GM21381 (cell line): ENCODE measurements around the gene CALHM3.
"Not testable (repeated sequence)": the region's sequence is repeated elsewhere in the genome, so short reads cannot be mapped to it uniquely, and the experiment has no call there.

ENCODE experiments used
- ATAC-seq: cut with Tn5 transposase; IDR thresholded peaks from one replicate; pipeline ENCODE4 v1.9.1; 2021; ENCODE audit warnings: mild to moderate bottlenecking, moderate library complexity; ENCODE audit not compliant: unreplicated experiment

Gene CALHM3

DNA sequence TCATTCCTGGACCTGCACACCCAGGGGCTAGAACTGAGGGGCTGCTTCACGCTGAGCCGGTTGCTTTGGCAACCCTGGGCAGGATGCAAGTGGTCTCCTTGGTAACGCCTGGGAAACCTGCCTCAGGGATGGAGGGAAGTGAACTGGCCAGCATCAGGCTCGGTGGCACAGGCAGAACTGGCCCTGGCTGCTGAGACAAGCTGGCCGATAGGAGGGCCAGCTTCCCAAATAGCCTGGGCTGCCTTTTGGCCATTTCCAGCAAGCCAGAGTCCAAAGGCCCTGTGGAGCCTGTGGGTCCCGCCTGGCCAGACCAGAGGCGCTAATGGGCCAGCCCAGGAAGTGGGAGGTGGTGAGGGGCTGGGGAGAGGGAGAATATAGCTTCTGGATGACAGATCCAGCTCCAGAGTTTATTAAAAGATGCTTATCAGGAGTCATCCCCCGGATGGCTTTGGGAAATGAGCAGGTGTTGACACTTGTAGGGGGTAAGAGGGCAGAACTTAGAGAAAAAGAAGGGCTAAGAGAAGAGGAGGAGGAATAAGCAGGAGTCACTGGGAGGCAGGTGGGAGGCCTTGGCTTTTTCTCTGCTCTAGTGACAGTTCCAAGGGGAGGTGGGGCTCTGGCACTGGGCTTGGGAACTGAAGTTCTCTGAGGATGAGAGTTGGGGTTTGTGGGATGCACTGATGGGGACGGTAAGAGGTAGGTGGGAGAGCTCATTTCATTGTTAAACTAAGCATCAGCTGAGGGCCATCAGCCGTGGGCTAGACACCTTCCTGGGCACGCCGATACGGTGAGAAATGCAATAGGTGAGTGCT lies 24.0 kb upstream of the CALHM3 start:
- no peak for ATAC-seq

DNA sequence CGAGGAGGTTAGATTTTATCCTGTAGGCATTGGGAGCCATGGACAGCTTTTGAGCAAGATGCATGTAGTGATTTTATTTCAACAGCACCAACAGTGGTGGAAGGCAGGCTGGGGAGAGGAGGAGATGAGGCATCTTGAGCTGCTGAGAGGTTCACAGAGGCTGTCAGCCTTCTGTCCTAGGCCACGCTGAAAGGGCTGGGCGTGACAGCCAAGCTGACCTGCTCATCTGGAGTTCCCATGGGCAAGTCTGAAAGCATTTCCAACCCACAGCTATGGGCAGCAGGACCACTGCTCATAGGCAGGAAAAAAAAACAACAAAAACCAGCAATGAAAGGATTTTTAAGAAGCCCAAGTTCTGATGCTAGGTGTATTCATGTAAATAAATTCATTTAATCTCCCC lies 22.1 kb upstream of the CALHM3 start:
- ATAC-seq = no peak

DNA sequence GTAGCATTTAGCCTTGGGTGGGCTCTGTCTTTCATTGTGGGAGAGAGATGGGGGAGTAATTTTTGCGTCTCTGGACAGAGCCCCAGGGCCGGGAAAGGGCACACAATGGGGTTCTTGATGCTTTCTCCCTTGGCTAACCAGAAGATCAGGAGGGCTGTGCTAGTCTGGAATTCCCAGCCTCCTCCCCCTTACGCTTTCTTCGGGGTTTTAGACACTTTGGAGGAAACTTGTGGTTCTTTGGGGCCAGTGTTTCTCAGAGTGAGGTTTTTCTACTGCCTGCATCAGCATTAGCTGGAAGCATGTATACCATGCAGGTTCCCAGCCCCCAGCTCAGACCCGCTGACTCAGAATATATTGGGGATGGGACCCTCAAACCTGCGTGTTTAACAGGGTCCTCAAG lies 21.4 kb upstream of the CALHM3 start:
- ATAC-seq = no peak

DNA sequence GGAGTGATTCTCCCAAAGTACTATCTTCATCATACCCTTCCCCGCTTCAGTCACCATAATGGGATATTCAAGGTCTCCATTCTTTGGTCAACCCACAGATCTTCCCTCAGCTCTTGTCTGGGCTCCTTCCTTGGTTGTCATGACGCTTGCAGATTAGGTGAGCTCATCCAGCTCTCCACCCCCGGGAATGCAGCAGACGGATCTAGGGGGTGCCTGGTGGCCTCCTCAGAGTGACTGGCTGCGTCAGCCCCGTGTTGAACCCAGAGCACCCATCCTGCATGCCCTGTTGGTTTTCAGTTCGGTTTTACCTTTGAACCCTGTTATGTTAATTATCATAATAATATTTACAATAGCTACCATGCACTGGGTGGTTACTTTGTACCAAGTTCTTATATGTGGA lies 20.8 kb upstream of the CALHM3 start:
- no peak for ATAC-seq

DNA sequence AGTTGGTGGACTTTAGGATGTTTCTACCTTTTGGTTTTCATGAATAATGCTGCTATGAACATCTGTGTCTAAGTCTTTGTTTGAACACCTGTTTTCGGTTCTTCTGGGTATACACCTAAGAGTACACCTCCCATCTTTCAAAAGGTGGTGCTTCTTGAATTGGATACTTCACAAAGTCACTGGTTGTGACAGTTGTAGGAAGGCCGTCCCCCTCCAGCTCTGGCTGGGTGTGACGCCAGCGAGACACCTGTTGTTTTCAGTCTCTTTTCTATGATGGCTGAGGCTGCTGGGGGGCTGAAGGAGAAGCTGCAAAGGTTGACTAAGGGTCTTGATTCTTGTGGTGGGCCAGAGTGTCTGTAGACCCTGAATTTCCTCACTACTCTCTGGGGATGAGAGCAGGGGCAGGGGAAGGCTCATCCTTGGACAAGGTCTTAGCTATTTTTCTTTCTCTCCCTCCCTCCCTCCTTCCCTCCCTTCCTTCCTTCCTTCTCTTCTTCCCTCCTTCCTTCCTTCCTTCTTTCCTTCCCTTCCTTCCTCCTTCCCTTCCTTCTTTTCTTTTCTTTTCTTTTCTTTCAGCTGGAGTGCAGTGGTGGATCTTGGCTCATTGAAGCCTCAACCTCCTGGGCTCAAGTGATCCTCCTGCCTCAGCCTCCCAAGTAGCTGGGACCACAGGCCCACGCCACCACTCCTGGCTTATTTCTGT lies 20.0 kb upstream of the CALHM3 start:
- no peak for ATAC-seq

DNA sequence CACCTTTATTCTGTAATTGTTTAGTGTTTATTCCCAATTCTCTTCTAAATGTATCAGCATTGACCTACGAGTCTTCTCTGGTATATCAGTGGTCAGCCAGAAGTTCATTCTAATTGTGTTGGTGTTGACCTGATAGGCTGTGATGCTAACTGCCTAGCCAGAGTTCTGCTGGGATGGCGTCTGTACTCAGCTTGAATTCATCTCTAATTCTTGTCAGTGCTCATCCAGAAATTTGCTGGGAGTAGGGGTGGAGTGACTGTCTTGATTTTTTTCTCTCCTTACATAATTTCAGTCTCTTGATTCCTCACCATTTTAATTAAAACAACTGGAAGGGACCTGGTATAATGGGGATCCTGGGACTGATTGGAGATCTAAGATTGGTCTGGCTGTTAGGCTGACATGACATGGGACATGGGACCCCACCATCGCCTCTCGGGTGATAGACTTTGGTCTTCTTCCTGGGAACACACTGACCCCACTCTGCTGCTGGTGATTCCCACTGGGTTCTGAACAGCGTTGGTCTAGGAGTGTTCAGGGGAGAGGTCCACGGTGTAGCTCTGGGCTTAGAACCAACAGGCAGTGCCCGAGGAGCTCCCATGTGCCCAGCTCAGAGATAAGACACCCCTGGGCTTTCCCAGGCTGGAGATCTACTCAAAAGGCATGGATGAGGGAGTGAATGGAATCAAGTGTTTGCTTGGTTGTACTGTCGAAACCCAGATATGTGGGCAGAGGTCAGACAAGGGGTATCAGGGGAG lies 18.3 kb upstream of the CALHM3 start:
- ATAC-seq = no peak

DNA sequence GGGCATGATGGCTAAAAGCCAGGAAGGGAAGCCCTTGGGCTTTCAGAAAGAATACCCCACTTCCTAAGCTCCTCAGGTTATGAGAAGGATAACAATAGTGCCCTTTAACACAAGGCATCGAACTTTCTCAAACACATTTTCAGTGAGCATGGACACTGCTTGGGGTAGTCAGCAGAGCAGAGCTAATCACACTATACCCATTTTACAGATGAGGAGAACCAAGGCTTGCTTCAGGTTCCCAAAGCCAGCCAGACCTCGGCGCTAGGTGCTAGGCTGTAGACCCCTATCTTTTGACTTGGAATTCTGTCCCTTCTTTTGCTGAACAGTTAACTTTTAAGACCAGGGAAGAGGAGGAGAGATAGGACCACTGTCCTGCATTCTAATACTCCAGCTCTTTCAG lies 16.3 kb upstream of the CALHM3 start:
- no peak for ATAC-seq

DNA sequence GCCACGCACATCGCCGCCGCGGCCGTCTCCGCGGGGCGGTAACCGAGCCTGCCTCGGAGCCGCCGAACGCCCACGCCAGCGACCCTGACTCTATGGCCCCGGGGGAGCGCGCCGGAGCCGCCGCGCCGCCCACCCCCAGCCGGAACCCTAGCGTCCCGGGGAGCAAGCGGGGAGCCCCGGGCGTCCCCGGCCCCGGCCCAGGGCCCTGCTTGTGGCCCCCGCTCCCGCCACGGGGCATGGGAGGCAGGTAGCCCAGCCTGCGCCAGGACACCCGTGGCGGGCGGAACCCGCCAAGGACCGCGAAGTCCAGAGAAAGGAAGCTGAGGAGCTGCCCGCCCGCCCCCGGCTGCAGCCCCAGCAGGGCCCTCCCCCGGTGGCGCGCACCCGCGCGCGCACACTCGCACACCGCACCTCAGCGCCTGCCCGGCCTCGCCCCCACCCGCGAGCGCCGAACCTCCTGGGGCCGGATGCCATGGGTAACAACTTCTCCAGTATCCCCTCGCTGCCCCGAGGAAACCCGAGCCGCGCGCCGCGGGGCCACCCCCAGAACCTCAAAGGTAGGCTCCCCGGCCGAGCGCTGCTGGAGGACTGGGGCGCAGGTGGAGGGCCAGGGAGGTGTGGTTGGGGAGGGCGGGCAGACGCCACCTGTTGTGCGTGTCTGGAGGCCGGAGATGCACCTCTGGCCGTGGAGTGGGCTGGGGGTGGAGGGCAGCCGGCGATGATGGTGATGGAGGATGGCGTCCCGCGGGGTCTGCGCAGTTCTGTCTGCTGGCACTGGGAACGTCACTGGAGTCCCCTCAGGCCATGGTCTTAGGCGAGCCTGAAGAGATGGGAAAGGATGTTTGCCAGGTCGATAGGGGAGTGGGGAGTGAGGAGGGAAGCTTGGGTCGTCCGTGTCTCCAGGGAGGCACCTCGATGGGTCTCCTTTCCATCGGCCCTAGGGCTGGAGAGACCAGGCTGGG lies 15.2 kb upstream of the CALHM3 start:
- no peak for ATAC-seq

DNA sequence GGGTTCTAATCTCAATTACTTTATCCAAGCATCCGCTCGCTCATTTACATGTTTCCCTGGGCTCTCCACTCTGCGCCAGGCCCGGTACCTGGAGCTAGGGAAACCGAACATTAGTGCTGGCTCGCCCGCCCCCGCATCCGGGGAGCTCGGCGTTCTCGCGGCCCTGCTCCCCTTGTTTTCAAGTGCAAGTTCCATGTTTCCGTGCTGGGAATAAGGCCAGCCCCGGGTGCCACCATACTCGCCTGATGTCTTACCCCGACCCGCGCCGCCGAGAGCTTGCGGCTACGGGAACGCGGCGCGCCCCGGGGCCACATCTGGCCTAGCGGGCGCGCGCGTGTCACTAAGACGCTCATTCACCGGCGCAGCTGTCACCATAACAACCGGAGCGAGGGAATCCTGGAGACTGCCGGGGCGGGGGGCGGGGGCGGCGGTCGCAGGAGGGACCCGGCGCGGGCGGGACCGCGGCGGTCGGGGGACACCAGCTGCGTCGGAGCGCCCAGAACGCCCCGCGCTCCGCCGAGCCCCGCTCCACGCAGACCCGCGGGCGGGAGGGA lies 14.4 kb upstream of the CALHM3 start, which contains the start of gene NEURL1:
NEURL1 (plus strand) TSS at position 344 of the 554 bp plus-strand sequence. CDS start 683 bp downstream, outside the sequence.
- ATAC-seq = no peak

DNA sequence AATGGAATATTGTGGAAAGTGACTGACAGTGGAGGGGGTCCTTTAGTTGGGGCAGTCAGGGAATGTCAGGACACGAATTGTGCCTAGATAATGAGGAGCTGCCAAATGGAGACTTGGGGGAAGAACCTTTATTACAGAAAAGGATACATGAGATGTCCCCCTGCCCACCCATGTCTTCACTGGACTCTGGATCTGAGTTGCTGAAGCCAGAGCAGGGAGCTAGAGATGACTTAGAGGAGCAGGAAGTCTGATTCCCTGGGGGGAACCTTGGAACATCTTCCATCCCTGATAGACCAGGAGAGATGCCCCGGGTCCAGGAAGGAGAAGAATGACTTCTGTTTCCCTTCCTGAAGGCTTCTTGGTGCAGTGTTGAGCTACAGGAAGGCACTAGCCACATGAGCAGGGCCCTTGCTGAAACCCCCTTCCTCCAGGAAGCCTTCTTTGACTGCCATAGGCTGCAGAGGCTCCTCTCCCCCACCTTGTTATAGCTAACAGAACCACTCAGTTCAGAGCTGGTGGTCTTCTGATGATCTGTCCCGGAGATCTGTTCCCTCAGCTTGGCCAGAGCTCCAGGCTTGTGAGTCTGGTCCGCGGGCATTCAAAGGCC lies 13.7 kb upstream of the CALHM3 start:
- no peak for ATAC-seq

DNA sequence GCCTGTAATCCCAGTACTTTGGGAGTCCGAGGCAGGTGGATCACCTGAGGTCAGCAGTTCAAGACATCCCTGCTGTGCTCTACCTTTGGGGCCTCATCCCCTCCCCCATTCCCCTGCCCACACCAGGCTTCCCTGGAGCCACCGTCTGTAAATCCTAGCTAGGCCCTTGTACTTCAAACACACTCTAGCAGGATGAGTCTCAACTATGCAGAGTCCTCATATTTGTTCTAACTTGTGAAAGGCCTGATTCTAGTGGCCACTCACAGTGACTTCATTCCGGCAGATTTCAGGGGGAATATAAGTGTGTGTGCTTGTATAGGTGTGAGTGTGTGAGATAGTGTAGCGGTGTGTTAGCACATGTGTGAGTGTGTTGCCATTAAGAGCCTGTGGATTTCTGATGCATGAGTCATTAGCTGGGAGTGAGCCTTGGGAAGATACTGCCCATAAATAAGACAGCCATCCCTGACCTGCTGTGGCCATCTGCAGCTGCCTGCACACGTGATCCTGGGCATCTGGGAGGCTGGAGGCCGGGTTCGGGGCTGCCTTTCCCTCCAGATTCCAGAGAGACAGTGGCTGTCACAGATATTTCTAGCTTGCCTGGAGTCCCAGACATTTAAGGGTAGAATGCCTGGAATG lies 12.8 kb upstream of the CALHM3 start:
- ATAC-seq = no peak

DNA sequence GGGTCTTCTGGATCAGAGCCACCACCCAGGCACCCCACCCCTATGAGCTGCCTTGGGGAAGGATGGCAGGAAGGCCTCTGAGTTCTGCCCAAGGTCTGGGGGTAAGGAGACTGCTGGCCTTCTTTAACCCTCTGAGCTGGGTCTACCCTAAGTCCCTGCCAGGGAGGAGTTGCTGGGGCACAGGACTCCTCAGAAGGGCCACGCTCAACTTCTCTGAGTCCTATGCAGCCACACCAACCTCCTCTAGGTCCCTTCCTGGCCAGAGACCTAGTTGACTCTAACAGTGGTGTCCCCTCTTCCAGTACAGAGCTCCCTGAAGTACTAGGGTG lies 11.9 kb upstream of the CALHM3 start:
- no peak for ATAC-seq

DNA sequence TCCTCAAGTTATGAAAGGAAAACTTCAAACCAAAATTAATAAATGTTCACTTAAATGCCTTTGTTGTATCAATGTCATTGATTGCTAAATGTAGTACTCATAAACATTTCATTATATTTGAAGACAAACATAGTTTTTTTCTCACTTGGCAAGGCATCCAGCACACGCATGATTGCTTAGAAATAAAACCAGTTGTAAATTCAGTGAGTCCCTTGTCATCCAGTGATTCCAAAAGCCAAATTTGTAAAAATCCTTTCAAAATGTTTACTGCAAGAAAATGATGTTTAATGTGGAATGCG lies 8.3 kb upstream of the CALHM3 start:
- ATAC-seq = no peak

DNA sequence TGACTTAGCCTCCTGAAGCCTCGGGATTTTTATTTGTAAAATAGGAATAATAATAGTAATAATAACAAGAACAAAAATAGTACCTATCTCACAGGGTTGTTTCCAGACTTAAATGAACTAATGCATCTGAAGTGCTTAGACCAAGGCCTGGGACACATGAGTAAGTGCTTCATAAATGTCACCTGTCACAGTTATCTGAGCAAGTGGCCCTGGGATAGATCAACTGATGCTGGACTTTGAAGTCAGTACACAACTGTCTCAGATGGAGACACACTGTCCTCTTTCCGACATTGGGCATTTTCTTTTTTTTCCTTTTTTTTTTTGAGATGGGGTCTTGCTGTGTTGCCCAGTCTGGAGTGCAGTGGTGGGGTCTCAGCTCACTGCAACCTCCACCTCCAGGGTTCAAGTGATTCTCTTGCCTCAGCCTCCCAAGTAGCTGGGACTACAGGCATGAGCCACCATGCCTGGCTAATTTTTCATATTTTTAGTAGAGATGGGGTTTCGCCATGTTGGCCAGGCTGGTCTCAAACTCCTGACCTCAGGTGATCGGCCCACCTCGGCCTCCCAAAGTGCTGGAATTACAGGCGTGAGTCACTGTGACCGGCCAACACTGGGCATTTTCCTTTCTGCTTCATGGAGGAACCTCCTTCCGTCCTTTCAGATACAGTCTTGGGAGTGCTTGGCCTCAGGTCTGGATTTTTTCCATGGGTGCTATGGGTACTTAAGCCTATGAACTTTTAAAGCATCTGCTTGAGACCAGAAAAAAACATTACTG lies 7.8 kb upstream of the CALHM3 start:
- not testable (repeated sequence) for ATAC-seq

DNA sequence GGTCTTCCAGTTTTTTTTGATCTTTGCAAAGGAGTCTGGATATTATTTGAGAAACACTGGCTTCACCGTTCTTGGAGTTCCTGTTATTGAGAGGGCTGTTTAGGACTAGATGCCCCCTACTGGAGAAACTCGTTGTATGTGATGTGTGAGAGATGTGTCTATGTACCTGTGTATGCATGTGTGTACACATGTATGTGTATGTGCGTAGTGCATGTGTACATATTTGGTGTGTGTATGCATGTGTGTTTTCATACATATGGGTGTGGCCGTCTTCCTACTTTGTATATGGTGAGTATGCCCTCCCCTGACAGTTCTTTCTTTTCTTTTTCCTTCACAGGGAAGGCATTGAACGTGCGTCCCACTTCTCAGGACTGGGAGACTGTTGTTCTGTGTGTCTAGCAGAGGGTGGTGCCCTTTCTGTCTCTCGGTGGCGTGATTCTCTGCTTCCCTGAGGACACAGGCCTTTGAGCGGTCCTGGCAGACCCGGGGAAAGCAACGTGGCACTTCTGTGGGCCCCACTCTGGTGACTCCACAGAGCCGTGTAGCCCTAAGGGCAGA lies 3.0 kb upstream of the CALHM3 start:
- ATAC-seq = no peak

DNA sequence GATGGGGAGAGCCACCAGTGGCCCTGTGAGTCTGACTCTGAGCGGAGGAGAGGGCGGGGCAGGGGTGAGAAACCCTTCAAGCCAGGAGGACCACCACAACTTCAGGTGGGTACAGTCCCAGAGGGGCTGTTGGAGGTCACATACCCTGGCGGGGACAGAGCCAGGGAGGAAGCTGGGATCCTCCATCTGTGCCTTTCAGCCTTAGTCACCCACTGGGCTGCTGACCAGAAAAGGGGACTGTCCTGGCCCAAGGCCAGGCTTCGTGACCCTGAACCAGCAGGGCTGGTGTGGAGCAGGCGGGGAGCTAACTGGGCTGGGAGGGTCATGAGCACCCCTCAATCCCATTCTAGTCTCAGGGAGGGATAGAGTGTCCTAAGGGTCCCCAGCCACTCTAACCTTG lies 1.5 kb upstream of the CALHM3 start:
- no peak for ATAC-seq

DNA sequence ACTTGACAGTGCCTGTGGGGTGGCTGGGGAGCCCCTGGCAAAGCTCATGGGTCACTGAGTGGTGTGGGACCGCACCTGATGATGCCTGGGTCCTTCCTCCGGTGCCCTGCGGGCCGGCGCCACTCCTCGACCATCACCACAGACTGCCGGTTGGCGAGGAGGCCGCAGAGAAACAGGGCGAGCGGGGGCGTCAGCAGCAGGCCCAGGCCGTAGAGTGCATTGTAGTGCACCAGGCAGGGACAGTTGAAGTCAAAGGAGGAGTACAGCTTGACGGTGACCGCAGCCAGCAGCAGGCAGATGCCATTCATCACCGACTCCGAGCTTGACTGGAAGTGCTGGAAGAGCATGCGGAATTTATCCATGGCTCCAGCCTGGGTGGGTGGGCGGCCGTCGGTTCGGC lies 369 bp downstream of the CALHM3 start:
- ATAC-seq = no peak

DNA sequence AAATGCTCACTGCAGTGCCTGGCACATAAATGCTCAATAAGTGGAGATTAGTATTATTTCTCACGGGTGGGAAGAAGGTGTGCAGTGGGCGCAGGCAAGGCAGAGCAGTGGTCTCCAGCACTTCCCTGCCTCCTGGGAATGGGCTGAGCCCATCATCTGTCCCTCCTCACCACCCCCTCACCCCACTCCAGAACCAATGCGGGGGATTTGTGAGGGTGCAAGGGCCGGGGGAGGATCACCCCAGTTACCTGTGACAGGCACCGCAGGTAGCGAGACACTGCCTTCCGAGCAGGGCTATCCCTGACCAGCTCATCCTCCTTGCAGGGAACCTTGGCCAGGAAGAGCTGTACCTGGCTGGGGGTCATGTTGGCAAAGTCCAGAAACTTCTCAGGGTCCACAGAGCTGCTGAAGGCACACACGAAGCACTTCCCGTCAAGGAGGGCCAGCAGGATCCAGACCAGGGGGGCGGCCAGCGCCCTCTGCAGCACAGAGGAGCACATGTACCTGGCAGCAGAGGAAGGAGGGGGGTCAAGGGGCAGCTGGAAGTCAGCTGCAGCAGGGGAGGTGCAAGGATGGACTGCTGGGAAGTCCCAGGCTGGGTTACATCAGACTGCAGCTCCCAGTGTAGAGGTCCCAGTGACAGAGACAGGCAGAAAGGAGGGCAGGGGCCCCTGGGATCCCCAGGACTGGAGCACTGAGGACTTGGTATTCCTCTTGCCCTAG lies 2.8 kb downstream of the CALHM3 start:
- ATAC-seq = no peak
